Prostate gland (tissue), 2 donors: Measurements from ENCODE around the gene DPH1. TPM values are rescaled to one million over a fixed set of nuclear protein-coding genes. Genes with fewer than 3 reads are reported as not detected.

Source experiments
- DNase-seq: peaks from one replicate; pipeline ENCODE4 v3.0.0-alpha.2; 2019; ENCODE audit warnings: low spot score
- H3K27ac ChIP-seq, 2 donors: fragments of 200-600 bp; sonication (generic); 2 replicates each; pipeline ENCODE4 v1.5.1; 2017 to 2019
- H3K27me3 ChIP-seq: fragments of 200-600 bp; sonication (generic); replicated peaks from 2 replicates; pipeline ENCODE4 v1.5.1; 2019; ENCODE audit not compliant: insufficient read depth
- H3K36me3 ChIP-seq, 2 donors: fragments of 200-600 bp; sonication (generic); 1 replicate in 1 of 2; 2 replicates in 1 of 2; pipeline versions ENCODE4 v1.5.1 to v1.8.1; 2017 to 2019
- H3K4me1 ChIP-seq: fragments of 200-600 bp; sonication (generic); replicated peaks from 2 replicates; pipeline ENCODE4 v1.5.1; 2019
- H3K4me3 ChIP-seq, 2 donors: fragments of 200-600 bp; sonication (generic); 2 replicates each; pipeline ENCODE4 v1.5.1; 2017 to 2019
- H3K9me3 ChIP-seq: fragments of 200-600 bp; sonication (generic); 2 replicates; pipeline ENCODE4 v1.5.1; 2017
- CTCF ChIP-seq, 4 experiments: fragments of 200-600 bp in 2 of 4; fragments of 450-650 bp in 2 of 4; sonication (generic) in 2 of 4; IDR thresholded peaks; 1 replicate in 3 of 4; 2 replicates in 1 of 4; pipeline ENCODE4 v1.5.1; 2016 to 2019; ENCODE audit warnings: antibody characterized with exemption in 4 of 4, mild to moderate bottlenecking in 2 of 4, moderate library complexity in 2 of 4
- POLR2A ChIP-seq: fragments of 450-650 bp; IDR thresholded peaks from one replicate; pipeline ENCODE4 v1.6.1; 2016; ENCODE audit warnings: antibody characterized with exemption, mild to moderate bottlenecking
- POLR2AphosphoS5 ChIP-seq: sonication (generic); formaldehyde crosslinking; IDR thresholded peaks from one replicate; pipeline ENCODE4 v1.6.1; 2017; ENCODE audit warnings: antibody characterized with exemption
- WGBS: methylation state at CpG from one replicate; pipeline ENCODE4 v1.1.5; 2018; 5-methylcytosine and 5-hydroxymethylcytosine counted together
- intact Hi-C: fragments of 100-400 bp; cut with DNase I; formaldehyde crosslinking; loops from one replicate; pipeline ENCODE4 v1.14.2; 2022
- total RNA-seq, 2 donors: library from RNA; depleted of rRNA; stranded (reverse); fragments of >200 nt; gene quantifications; one replicate each; pipeline ENCODE4 v1.1.0, GENCODE V29; 2016

DPH1 gene
- total RNA-seq, 2 donors from 2014 or later, result 61.4 to 84.1 TPM

- no peaks in the 10 kb centered on the region for H3K27me3 ChIP-seq
- DNase-seq, result no peak
- TF ChIP-seq POLR2A (no peak), POLR2AphosphoS5 (peak; percentile 27), CTCF (IDR thresholded peaks at IDR 0.05) (no peak)
- peak overlapping the region; percentile 84 to 87 for H3K27ac ChIP-seq
- H3K36me3 ChIP-seq, result no peaks in the 10 kb centered on the region
- WGBS, result 34% methylated on average over 14 of the region's 14 CpGs
- H3K4me1 ChIP-seq, result peaks cover 37% of the 10 kb centered on the region
- no peak overlapping the region for H3K4me3 ChIP-seq
- intact Hi-C loops, result loop anchor here (5.0 kb wide), 1 partner anchor 59 kb away; no protein-coding TSS in a partner anchor
- no peaks in the 10 kb centered on the region for H3K9me3 ChIP-seq
These were observed 33.8 kb upstream of the DPH1 start for GRCh38 chr17:1995907-1996799.

- intact Hi-C loops, result loop anchor here (5.0 kb wide), 1 partner anchor 60 kb away; no protein-coding TSS in a partner anchor
- peak overlapping the region; percentile 84 to 87 for H3K27ac ChIP-seq
- WGBS, result 60% methylated on average over 9 of the region's 9 CpGs
- TF ChIP-seq POLR2A (no peak), CTCF (IDR thresholded peaks at IDR 0.05) (no peak)
- H3K36me3 ChIP-seq, result no peaks in the 10 kb centered on the region
- no peak overlapping the region for H3K4me3 ChIP-seq
- peaks cover 37% of the 10 kb centered on the region for H3K4me1 ChIP-seq
- no peaks in the 10 kb centered on the region for H3K9me3 ChIP-seq
- DNase-seq, result no peak
- H3K27me3 ChIP-seq, result no peaks in the 10 kb centered on the region
These were observed 33.1 kb upstream of the DPH1 start for GRCh38 chr17:1996800-1997288.

- peak overlapping the region; percentile 84 to 87 for H3K27ac ChIP-seq
- intact Hi-C loops, result loop anchor here (5.0 kb wide), 1 partner anchor 60 kb away; no protein-coding TSS in a partner anchor
These were observed 32.5 kb upstream of the DPH1 start for GRCh38 chr17:1997289-1997926.

More at GRCh38 chr17:1997289-1997926, 32.5 kb upstream of the DPH1 start:
- Histone ChIP-seq H3K9me3 (no peaks in the 10 kb centered on the region), H3K36me3 (no peaks in the 10 kb centered on the region), H3K27me3 (no peaks in the 10 kb centered on the region), H3K4me3 (peak overlapping the region; percentile 18 to 40), H3K4me1 (peaks cover 37% of the 10 kb centered on the region)
- WGBS, result 23% methylated on average over 21 of the region's 22 CpGs
- TF ChIP-seq CTCF (IDR thresholded peaks at IDR 0.05), result peak in 1 of 4 experiments; percentile 5
- no peak for TF ChIP-seq POLR2A
- TF ChIP-seq POLR2AphosphoS5, result peak; percentile 80
- DNase-seq, result peak; percentile 76
